Tibial nerve (tissue), 4 donors: ENCODE data around the gene SF1. TPM values are rescaled to one million over a fixed set of nuclear protein-coding genes. Genes with fewer than 3 reads are reported as not detected.

ENCODE experiments used
- DNase-seq, 2 donors: peaks; one replicate each; pipeline ENCODE4 v3.0.0-alpha.2; 2019; ENCODE audit warnings: low spot score in 2 of 2
- H3K27ac ChIP-seq, 4 donors: fragments of 200-600 bp; sonication (generic) in 3 of 4; one replicate each; pipeline ENCODE4 v1.5.1; 2017 to 2019; ENCODE audit warnings: mild to moderate bottlenecking in 1 of 4
- H3K27me3 ChIP-seq, 2 donors: fragments of 200-600 bp; sonication (generic) in 1 of 2; one replicate each; pipeline versions ENCODE4 v1.5.1 to v1.6.0; 2017 to 2019
- H3K36me3 ChIP-seq, 3 donors: fragments of 200-600 bp; sonication (generic); one replicate each; pipeline ENCODE4 v1.5.1; 2018 to 2019
- H3K4me1 ChIP-seq, 4 donors: fragments of 200-600 bp; sonication (generic) in 3 of 4; one replicate each; pipeline ENCODE4 v1.5.1; 2017 to 2019
- H3K4me3 ChIP-seq, 4 donors: fragments of 200-600 bp; sonication (generic) in 3 of 4; one replicate each; pipeline ENCODE4 v1.5.1; 2017 to 2019; ENCODE audit warnings: mild to moderate bottlenecking in 1 of 4, moderate library complexity in 1 of 4
- H3K9me3 ChIP-seq, 4 donors: fragments of 200-600 bp; sonication (generic) in 3 of 4; one replicate each; pipeline ENCODE4 v1.5.1; 2017 to 2019
- EP300 ChIP-seq, 2 donors: sonication (generic); formaldehyde crosslinking; IDR thresholded peaks; one replicate each; pipeline ENCODE4 v1.6.1; 2017; ENCODE audit warnings: antibody characterized with exemption in 2 of 2, mild to moderate bottlenecking in 1 of 2
- POLR2A ChIP-seq, 2 donors: fragments of 450-650 bp; IDR thresholded peaks; one replicate each; pipeline ENCODE4 v1.6.1; 2017; ENCODE audit warnings: antibody characterized with exemption in 2 of 2, mild to moderate bottlenecking in 2 of 2, moderate library complexity in 2 of 2
- WGBS, 2 donors: methylation state at CpG; one replicate each; pipeline ENCODE4 v1.1.5; 2018; 5-methylcytosine and 5-hydroxymethylcytosine counted together
- total RNA-seq, 4 donors: library from RNA; depleted of rRNA; stranded (reverse); fragments of >200 nt; gene quantifications; one replicate each; pipeline ENCODE4 v1.1.0, GENCODE V29; 2016
- TF ChIP-seq, protein P1 (sequence below), 5 experiments: fragments of 200-600 bp in 3 of 5; fragments of 450-650 bp in 2 of 5; sonication (generic) in 3 of 5; IDR thresholded peaks; one replicate each; pipeline ENCODE4 v1.5.1; 2016 to 2019; ENCODE audit warnings: antibody characterized with exemption in 5 of 5, mild to moderate bottlenecking in 3 of 5, moderate library complexity in 2 of 5

Gene SF1
- total RNA-seq, 4 donors from 2014 or later = 368 to 416 (median 372) TPM

DNA sequence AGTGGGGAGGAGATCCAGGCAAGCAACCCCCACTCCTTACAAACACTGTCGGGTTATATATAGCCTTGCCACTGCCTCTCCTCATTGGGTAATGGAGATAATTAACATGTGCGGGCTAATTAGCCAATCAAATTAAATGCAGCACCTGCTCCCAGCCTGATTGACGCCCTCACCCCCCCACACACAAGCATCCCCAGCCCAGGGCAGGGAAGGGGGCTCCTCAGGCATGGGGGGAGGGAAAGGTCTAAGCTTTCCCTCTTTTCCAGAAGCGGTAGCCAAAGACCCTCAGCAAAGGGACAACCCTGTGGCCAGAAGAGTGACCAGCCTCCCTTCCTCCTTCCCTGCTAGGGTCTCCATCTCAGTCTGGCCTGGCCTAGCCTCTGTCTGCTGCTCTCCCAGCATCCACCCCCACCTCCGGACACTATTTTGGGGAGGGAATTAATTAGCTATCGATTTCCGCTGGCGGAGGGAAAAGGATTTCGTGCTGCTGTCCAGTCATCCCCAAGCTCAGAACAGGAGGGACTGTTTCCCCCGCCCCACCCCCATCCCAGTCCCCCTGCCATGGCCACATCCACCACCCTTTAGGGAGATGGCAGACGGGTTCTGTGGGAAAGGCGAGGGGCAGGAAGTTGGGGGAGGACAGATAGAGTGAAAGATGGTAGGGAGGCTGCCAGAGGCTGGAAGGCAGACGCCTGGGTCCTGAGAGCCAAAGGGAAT, 62.4 kb downstream of the SF1 start:
- H3K27me3 ChIP-seq = peaks cover 0 to 92% of the 10 kb centered on the region in 2 donors
- no peaks in the 10 kb centered on the region for H3K36me3 ChIP-seq
- 41 to 43% methylated on average over 13 of the region's 13 CpGs for WGBS, 2 donors
- no peak overlapping the region for H3K4me3 ChIP-seq
- no peak for TF ChIP-seq POLR2A (IDR thresholded peaks at IDR 0.05)
- TF ChIP-seq EP300 (IDR thresholded peaks at IDR 0.05) = no peak
- TF ChIP-seq, protein P1, sequence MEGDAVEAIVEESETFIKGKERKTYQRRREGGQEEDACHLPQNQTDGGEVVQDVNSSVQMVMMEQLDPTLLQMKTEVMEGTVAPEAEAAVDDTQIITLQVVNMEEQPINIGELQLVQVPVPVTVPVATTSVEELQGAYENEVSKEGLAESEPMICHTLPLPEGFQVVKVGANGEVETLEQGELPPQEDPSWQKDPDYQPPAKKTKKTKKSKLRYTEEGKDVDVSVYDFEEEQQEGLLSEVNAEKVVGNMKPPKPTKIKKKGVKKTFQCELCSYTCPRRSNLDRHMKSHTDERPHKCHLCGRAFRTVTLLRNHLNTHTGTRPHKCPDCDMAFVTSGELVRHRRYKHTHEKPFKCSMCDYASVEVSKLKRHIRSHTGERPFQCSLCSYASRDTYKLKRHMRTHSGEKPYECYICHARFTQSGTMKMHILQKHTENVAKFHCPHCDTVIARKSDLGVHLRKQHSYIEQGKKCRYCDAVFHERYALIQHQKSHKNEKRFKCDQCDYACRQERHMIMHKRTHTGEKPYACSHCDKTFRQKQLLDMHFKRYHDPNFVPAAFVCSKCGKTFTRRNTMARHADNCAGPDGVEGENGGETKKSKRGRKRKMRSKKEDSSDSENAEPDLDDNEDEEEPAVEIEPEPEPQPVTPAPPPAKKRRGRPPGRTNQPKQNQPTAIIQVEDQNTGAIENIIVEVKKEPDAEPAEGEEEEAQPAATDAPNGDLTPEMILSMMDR (IDR thresholded peaks at IDR 0.05) = no peak
- no peak for DNase-seq
- no peaks in the 10 kb centered on the region for H3K9me3 ChIP-seq
- peaks cover 0 to 28% (median 2%) of the 10 kb centered on the region in 4 donors for H3K4me1 ChIP-seq
- no peak overlapping the region for H3K27ac ChIP-seq

DNA sequence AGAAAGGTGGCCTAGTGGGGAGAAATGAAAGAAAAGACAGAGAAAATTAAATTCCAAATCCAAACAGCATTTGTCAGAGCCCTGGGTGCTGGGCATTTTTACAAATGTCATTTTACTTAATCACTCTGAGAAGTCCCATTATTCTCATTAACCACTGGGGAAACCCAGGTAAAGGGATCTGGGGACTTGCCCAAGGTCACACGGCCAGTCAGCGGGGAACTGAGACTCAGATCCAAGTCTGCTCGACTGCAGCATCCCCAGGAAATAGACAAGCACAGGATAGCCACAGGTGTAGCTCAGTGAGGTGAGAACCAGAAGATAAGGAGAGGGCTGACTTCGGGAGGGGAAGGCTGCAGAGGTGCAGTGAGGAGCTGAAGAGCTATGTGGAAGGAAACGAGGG, 63.2 kb downstream of the SF1 start:
- 46 to 68% methylated on average over 5 of the region's 5 CpGs for WGBS, 2 donors
- no peaks in the 10 kb centered on the region for H3K9me3 ChIP-seq
- H3K27me3 ChIP-seq = peaks cover 0 to 92% of the 10 kb centered on the region in 2 donors

DNA sequence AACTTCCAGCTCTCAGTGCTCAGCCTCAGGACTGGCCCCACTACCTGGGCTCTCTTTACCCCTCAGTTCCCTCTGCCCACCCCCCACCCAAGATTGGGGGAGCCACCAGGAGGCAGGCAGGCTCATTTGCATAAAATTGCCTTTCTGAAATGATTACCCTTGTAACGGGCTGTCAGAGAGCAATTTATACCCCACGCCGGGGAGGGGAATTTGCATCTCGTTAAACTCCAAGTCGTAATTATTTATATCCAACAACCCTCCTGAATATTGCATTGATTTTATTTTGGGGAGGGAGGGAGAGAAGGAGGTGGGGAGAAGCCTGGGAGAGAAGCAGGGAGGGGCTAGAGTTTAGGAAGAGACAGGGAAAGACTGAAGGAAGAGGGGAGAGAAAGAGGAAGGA, 63.7 kb downstream of the SF1 start:
- DNase-seq = no peak
- 47 to 52% methylated on average over 5 of the region's 5 CpGs for WGBS, 2 donors
- Histone ChIP-seq H3K9me3 (no peaks in the 10 kb centered on the region), H3K27ac (no peak overlapping the region), H3K36me3 (no peaks in the 10 kb centered on the region), H3K27me3 (peaks cover 0 to 92% of the 10 kb centered on the region in 2 donors), H3K4me3 (no peak overlapping the region), H3K4me1 (peaks cover 0 to 28% (median 2%) of the 10 kb centered on the region in 4 donors)
- TF ChIP-seq POLR2A (IDR thresholded peaks at IDR 0.05) (no peak), EP300 (IDR thresholded peaks at IDR 0.05) (no peak)
- TF ChIP-seq, protein P1 (IDR thresholded peaks at IDR 0.05) = no peak

More for the DNA sequence above, 63.2 kb downstream of the SF1 start:
- DNase-seq = no peak
- Histone ChIP-seq H3K36me3 (no peaks in the 10 kb centered on the region), H3K4me1 (peaks cover 0 to 28% (median 2%) of the 10 kb centered on the region in 4 donors), H3K27ac (no peak overlapping the region), H3K4me3 (no peak overlapping the region)
- TF ChIP-seq, protein P1 (IDR thresholded peaks at IDR 0.05) = no peak
- no peak for TF ChIP-seq POLR2A (IDR thresholded peaks at IDR 0.05)
- no peak for TF ChIP-seq EP300 (IDR thresholded peaks at IDR 0.05)

Other genes with a start within 250 kb of the SF1 start
- not detected for gene SLC22A11, start 222.6 kb downstream of the SF1 start, total RNA-seq
- gene SLC22A12, start 187.3 kb downstream of the SF1 start, total RNA-seq = under 1 TPM in 1 of 4 donors, not detected in 3; 0.30 TPM
- 10 to 100 TPM in 2 of 4 donors, 1 to 10 TPM in 2; 1.7 to 25.5 (median 8.7) TPM for gene NRXN2, start 55.3 kb downstream of the SF1 start, total RNA-seq
- gene RASGRP2, start 34.4 kb downstream of the SF1 start, total RNA-seq = 10 to 100 TPM; 35.4 to 87.0 (median 59.0) TPM
- 10 to 100 TPM in 2 of 4 donors, 1 to 10 TPM in 2; 2.1 to 18.6 (median 9.9) TPM for gene PYGM, start 18.6 kb downstream of the SF1 start, total RNA-seq
- 10 to 100 TPM; 10.6 to 22.2 (median 13.5) TPM for gene MAP4K2, start 24.7 kb upstream of the SF1 start, total RNA-seq
- 10 to 100 TPM; 15.3 to 30.9 (median 19.7) TPM for gene MEN1, start 32.0 kb upstream of the SF1 start, total RNA-seq
- gene CDC42BPG, start 66.1 kb upstream of the SF1 start, total RNA-seq = under 1 TPM in 3 of 4 donors, not detected in 1; under 0.01 to 0.30 (median 0.21) TPM
- 10 to 100 TPM; 35.2 to 93.9 (median 42.6) TPM for gene EHD1, start 100.1 kb upstream of the SF1 start, total RNA-seq
- 10 to 100 TPM; 33.0 to 93.6 (median 45.8) TPM for gene ATG2A, start 138.7 kb upstream of the SF1 start, total RNA-seq
- 10 to 100 TPM; 10.7 to 21.4 (median 20.2) TPM for gene PPP2R5B, start 146.1 kb upstream of the SF1 start, total RNA-seq
- gene GPHA2, start 157.4 kb upstream of the SF1 start, total RNA-seq = not detected
- not detected for gene MAJIN, start 193.6 kb upstream of the SF1 start, total RNA-seq
- gene BATF2, start 218.4 kb upstream of the SF1 start, total RNA-seq = 1 to 10 TPM in 3 of 4 donors, under 1 TPM in 1; 0.63 to 9.6 (median 1.5) TPM
- gene ARL2, start 235.6 kb upstream of the SF1 start, total RNA-seq = 100 to 1,000 TPM; 174 to 267 (median 193) TPM
- 10 to 100 TPM; 17.1 to 33.3 (median 24.2) TPM for gene SNX15, start 248.9 kb upstream of the SF1 start, total RNA-seq